GM12872 (cell line): ENCODE data around the gene SLC16A2.

Experiments
- CTCF ChIP-seq: IDR thresholded peaks from 3 replicates; pipeline ENCODE4 v1.5.1; 2011; ENCODE audit warnings: low read depth, mild to moderate bottlenecking, low read length, moderate library complexity; ENCODE audit not compliant: insufficient read depth

The SLC16A2 gene

GRCh38 chrX:74507191-74507590 lies 85.9 kb downstream of the SLC16A2 start:
- no peak for TF ChIP-seq CTCF

- TF ChIP-seq CTCF: no peak
Measured at GRCh38 chrX:74509989-74510388, 88.7 kb downstream of the SLC16A2 start.

DNA sequence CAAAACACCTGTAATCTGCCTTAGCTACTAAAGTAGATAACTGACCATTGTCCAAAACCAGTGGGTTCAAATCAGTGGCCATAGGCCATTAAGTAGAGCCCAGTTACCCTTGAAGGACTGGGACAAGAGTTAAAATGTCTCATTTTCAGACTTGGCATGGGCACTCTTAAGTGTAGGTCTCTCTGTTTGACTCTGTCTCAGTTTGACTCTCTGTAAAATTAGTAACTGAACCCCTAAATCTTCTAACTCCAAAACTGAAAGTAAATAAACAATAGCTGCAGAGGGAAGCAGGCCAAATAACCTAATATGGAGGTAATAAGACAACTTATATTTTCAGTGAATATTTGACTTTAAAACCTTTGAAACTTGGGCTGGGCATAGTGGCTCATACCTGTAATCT lies 89.1 kb downstream of the SLC16A2 start:
- TF ChIP-seq CTCF: no peak

- no peak for TF ChIP-seq CTCF
Measured at GRCh38 chrX:74511704-74512103, 90.4 kb downstream of the SLC16A2 start.

- TF ChIP-seq CTCF: no peak
Measured at GRCh38 chrX:74514384-74514783, 93.1 kb downstream of the SLC16A2 start.

DNA sequence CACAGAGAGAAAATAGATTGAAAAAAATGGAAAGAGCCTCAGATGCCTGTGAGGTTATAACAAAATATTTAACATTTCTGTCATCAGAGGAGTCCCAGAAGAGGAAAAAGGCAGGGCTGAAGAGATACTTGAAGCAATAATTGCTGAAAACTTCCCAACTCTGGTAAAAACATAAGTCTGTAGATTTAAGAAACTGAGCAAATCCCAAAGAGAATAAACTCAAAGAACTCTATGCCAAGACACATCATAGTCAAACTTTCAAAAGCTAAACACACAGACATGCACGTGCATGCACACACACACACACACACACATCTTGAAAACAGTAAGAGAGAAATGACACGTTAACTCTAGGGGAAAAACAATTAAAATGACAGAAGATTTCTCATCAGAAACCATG lies 94.1 kb downstream of the SLC16A2 start:
- no peak for TF ChIP-seq CTCF

- no peak for TF ChIP-seq CTCF
Measured at GRCh38 chrX:74519870-74520269, 98.6 kb downstream of the SLC16A2 start.

DNA sequence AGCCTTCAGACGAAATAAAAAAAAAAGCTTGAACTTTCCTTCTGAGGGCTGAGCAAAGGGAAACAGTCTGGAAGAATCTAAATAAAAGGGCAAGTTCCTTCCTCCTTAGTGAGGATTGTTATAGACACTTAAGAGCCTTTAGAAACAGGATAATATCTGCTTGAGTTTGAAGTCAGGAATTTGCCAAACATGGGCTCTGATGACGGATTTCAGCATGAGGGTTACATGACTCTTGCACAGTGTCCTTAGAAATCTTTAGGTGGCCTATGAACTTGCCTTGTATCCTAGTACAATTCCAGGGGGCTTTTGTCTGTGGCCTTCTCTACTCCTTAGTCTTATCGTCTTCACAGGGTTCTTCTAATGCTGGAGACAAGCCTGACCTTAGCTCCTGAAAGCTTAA lies 99.0 kb downstream of the SLC16A2 start:
- no peak for TF ChIP-seq CTCF
